GM18507 (cell line): ENCODE data around the gene CLDN11.

Source experiments
- DNase-seq: peaks from one replicate; pipeline ENCODE4 v3.0.0; 2011; ENCODE audit warnings: low read depth; ENCODE audit not compliant: insufficient read length; ENCODE audit errors: extremely low spot score
- FAIRE-seq: peaks from 2 replicates; lab custom pipeline; 2011; peaks lifted over from hg19 to GRCh38; lab: Jason Lieb, UNC

The CLDN11 gene

GRCh38 chr3:170418422-170419398 lies at the start of gene CLDN11:
Gene CLDN11, plus strand, starts transcription at chr3:170418868. Its CDS starts 199 bp downstream, at chr3:170419067.
- FAIRE-seq (no peak), DNase-seq (no peak)

- FAIRE-seq (no peak), DNase-seq (no peak)
Observed at GRCh38 chr3:170368921-170369320, 49.7 kb upstream of the CLDN11 start.

- peak; percentile 29 for FAIRE-seq
- DNase-seq = no peak
Observed at GRCh38 chr3:170372190-170372879, 46.3 kb upstream of the CLDN11 start.

- FAIRE-seq = no peak
Observed at GRCh38 chr3:170383567-170383966, 35.1 kb upstream of the CLDN11 start.

GRCh38 chr3:170386468-170386867 lies 32.2 kb upstream of the CLDN11 start:
- FAIRE-seq (no peak), DNase-seq (no peak)

More at GRCh38 chr3:170383567-170383966, 35.1 kb upstream of the CLDN11 start:
- DNase-seq = no peak

- no peak for DNase-seq
- FAIRE-seq = no peak
Observed at GRCh38 chr3:170387950-170388349, 30.7 kb upstream of the CLDN11 start.

GRCh38 chr3:170391108-170391507 lies 27.6 kb upstream of the CLDN11 start:
- DNase-seq (no peak), FAIRE-seq (no peak)

- FAIRE-seq (no peak), DNase-seq (no peak)
Observed at GRCh38 chr3:170397685-170398084, 21.0 kb upstream of the CLDN11 start.

GRCh38 chr3:170405101-170405500 lies 13.6 kb upstream of the CLDN11 start:
- DNase-seq (no peak), FAIRE-seq (no peak)

GRCh38 chr3:170410428-170411029 lies 8.1 kb upstream of the CLDN11 start:
- DNase-seq = no peak
- FAIRE-seq = no peak

- no peak for FAIRE-seq
- DNase-seq = no peak
Observed at GRCh38 chr3:170413291-170413690, 5.4 kb upstream of the CLDN11 start.

GRCh38 chr3:170414202-170414663 lies 4.4 kb upstream of the CLDN11 start:
- FAIRE-seq = peak; percentile 59

GRCh38 chr3:170417090-170417489 lies 1.6 kb upstream of the CLDN11 start:
- DNase-seq = no peak
- no peak for FAIRE-seq

More at GRCh38 chr3:170414202-170414663, 4.4 kb upstream of the CLDN11 start:
- DNase-seq = peak; percentile 39

- no peak for FAIRE-seq
- no peak for DNase-seq
Observed at GRCh38 chr3:170419557-170420087, 954 bp downstream of the CLDN11 start.

GRCh38 chr3:170420307-170420821 lies 1.7 kb downstream of the CLDN11 start:
- FAIRE-seq (no peak), DNase-seq (no peak)

- no peak for FAIRE-seq
Observed at GRCh38 chr3:170421111-170421641, 2.5 kb downstream of the CLDN11 start.

GRCh38 chr3:170421758-170422157 lies 3.1 kb downstream of the CLDN11 start:
- DNase-seq = no peak

More at GRCh38 chr3:170421111-170421641, 2.5 kb downstream of the CLDN11 start:
- no peak for DNase-seq

GRCh38 chr3:170423001-170423615 lies 4.4 kb downstream of the CLDN11 start:
- FAIRE-seq = no peak
- DNase-seq = no peak

More at GRCh38 chr3:170421758-170422157, 3.1 kb downstream of the CLDN11 start:
- FAIRE-seq = no peak

GRCh38 chr3:170424879-170425278 lies 6.2 kb downstream of the CLDN11 start:
- FAIRE-seq (no peak), DNase-seq (no peak)
